Esophagus squamous epithelium (tissue), 5 donors: ENCODE data around the gene MUC20. TPM values are rescaled to one million over a fixed set of nuclear protein-coding genes. Genes with fewer than 3 reads are reported as not detected.

Experiments
- DNase-seq: peaks from one replicate; lab custom pipeline; 2025; lab: John Stamatoyannopoulos, UW
- H3K27ac ChIP-seq, 4 donors: fragments of 200-600 bp; sonication (generic); one replicate each; pipeline ENCODE4 v1.5.1; 2016 to 2019; ENCODE audit warnings: mild to moderate bottlenecking in 1 of 4
- H3K27me3 ChIP-seq, 4 donors: fragments of 200-600 bp; sonication (generic); 1 replicate in 3 of 4; 2 replicates in 1 of 4; pipeline versions ENCODE4 v1.5.1 to v1.6.0; 2017 to 2021; ENCODE audit warnings: antibody characterized with exemption in 1 of 4
- H3K36me3 ChIP-seq, 3 donors: fragments of 200-600 bp; sonication (generic); one replicate each; pipeline ENCODE4 v1.5.1; 2016 to 2019
- H3K4me1 ChIP-seq, 3 donors: fragments of 200-600 bp; sonication (generic); one replicate each; pipeline ENCODE4 v1.5.1; 2017 to 2019
- H3K4me3 ChIP-seq, 4 donors: fragments of 200-600 bp; sonication (generic); 1 replicate in 3 of 4; 2 replicates in 1 of 4; pipeline ENCODE4 v1.5.1; 2016 to 2019; ENCODE audit warnings: mild to moderate bottlenecking in 2 of 4, moderate library complexity in 1 of 4
- H3K9me3 ChIP-seq, 3 donors: fragments of 200-600 bp; sonication (generic); one replicate each; pipeline ENCODE4 v1.5.1; 2016 to 2019
- CTCF ChIP-seq, 6 experiments: fragments of 450-650 bp in 4 of 6; fragments of 200-600 bp in 2 of 6; sonication (generic) in 2 of 6; IDR thresholded peaks; one replicate each; pipeline ENCODE4 v1.5.1; 2016 to 2019; ENCODE audit warnings: antibody characterized with exemption in 6 of 6, mild to moderate bottlenecking in 4 of 6, moderate library complexity in 4 of 6
- POLR2A ChIP-seq, 4 donors: fragments of 450-650 bp; IDR thresholded peaks; one replicate each; pipeline ENCODE4 v1.6.1; 2017; ENCODE audit warnings: antibody characterized with exemption in 4 of 4, mild to moderate bottlenecking in 4 of 4, moderate library complexity in 3 of 4
- WGBS, 2 donors: methylation state at CpG; one replicate each; pipeline ENCODE4 v1.1.5; 2018; 5-methylcytosine and 5-hydroxymethylcytosine counted together
- intact Hi-C: fragments of 100-400 bp; cut with DNase I; formaldehyde crosslinking; loops from one replicate; pipeline ENCODE4 v1.15.0; 2022
- total RNA-seq, 4 donors: library from RNA; depleted of rRNA; stranded (reverse); fragments of >200 nt; gene quantifications; one replicate each; pipeline ENCODE4 v1.1.0, GENCODE V29; 2016
- donor health status: DM: yes; HTN: yes; CAD: no.

Gene MUC20
- total RNA-seq, 4 donors from 2014 or later = 14.1 to 64.1 (median 25.7) TPM

GRCh38 chr3:195758721-195759353 is 38.1 kb downstream of the MUC20 start:
- TF ChIP-seq CTCF (IDR thresholded peaks at IDR 0.05) (no peak), POLR2A (IDR thresholded peaks at IDR 0.05) (no peak)
- intact Hi-C loops = no loop called here
- Histone ChIP-seq H3K4me1 (peaks cover 0 to 17% (median 15%) of the 10 kb centered on the region in 3 donors), H3K27ac (no peak overlapping the region), H3K4me3 (no peak overlapping the region), H3K27me3 (peaks cover 0 to 78% (median 3%) of the 10 kb centered on the region in 4 donors), H3K9me3 (no peaks in the 10 kb centered on the region), H3K36me3 (no peaks in the 10 kb centered on the region)
- WGBS, 2 donors = 74 to 88% methylated on average over 12 to 17 of the region's 19 CpGs
- no peak for DNase-seq

- Histone ChIP-seq H3K36me3 (no peaks in the 10 kb centered on the region), H3K27me3 (peaks cover 0 to 85% (median 3%) of the 10 kb centered on the region in 4 donors), H3K27ac (no peak overlapping the region), H3K4me3 (no peak overlapping the region), H3K9me3 (no peaks in the 10 kb centered on the region), H3K4me1 (peaks cover 0 to 17% (median 15%) of the 10 kb centered on the region in 3 donors)
- no peak for DNase-seq
- intact Hi-C loops = no loop called here
- TF ChIP-seq POLR2A (IDR thresholded peaks at IDR 0.05) (no peak), CTCF (IDR thresholded peaks at IDR 0.05) (no peak)
- WGBS, 2 donors = 70 to 76% methylated on average over 17 to 24 of the region's 24 CpGs
Measured at GRCh38 chr3:195760345-195761122, 39.8 kb downstream of the MUC20 start.

GRCh38 chr3:195761123-195761566 is 40.4 kb downstream of the MUC20 start:
- no peak for DNase-seq
- no peak overlapping the region for H3K4me3 ChIP-seq
- TF ChIP-seq CTCF (IDR thresholded peaks at IDR 0.05) = no peak
- TF ChIP-seq POLR2A (IDR thresholded peaks at IDR 0.05) = no peak
- H3K27ac ChIP-seq = no peak overlapping the region
- H3K4me1 ChIP-seq = peaks cover 0 to 17% (median 15%) of the 10 kb centered on the region in 3 donors
- intact Hi-C loops = no loop called here
- peaks cover 0 to 83% (median 3%) of the 10 kb centered on the region in 4 donors for H3K27me3 ChIP-seq
- 60 to 78% methylated on average over 1 to 3 of the region's 10 CpGs for WGBS, 2 donors
- no peaks in the 10 kb centered on the region for H3K9me3 ChIP-seq
- H3K36me3 ChIP-seq = no peaks in the 10 kb centered on the region

- H3K4me3 ChIP-seq = no peak overlapping the region
- 10 to 12% methylated on average over 9 to 17 of the region's 52 CpGs for WGBS, 2 donors
- peaks cover 0 to 17% (median 15%) of the 10 kb centered on the region in 3 donors for H3K4me1 ChIP-seq
- H3K27me3 ChIP-seq = peaks cover 0 to 77% (median 3%) of the 10 kb centered on the region in 4 donors
- TF ChIP-seq CTCF (IDR thresholded peaks at IDR 0.05) (no peak), POLR2A (IDR thresholded peaks at IDR 0.05) (no peak)
- no peaks in the 10 kb centered on the region for H3K36me3 ChIP-seq
- no peak overlapping the region for H3K27ac ChIP-seq
- no peak for DNase-seq
- H3K9me3 ChIP-seq = no peaks in the 10 kb centered on the region
- intact Hi-C loops = no loop called here
Measured at GRCh38 chr3:195761567-195762248, 40.9 kb downstream of the MUC20 start.
